Measurements from ENCODE around the gene ALAD.

The ALAD gene

DNA sequence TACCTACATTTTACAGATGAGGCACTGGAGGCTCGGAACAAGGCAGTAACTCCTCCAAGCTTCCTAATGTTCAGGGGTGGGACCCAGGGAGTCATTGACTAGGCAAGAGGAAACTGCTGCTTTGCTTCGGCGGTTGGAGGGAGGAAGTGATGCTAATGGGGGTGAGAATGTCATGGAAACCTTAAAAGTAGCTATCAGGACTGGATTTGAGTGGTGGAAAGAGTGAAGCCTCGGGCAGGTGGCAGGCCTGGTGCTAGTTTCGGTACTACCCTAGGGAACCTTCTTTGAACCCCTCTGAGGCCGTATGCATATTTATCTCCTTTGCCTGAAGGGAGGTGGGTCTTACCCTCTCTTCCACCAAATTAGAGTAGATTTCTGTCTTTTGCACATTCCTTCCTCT lies 50.1 kb downstream of the ALAD start:
- WGBS (ENCODE audit: insufficient coverage), result 2% methylated on average over 6 of the region's 6 CpGs
- H3K36me3 ChIP-seq (ENCODE audit: control insufficient read depth in 4 of 4, insufficient read depth in 4 of 4, low read length in 3 of 4), result peaks cover 0 to 18% (median 4%) of the 10 kb centered on the region in 4 experiments
- peaks cover 17 to 53% (median 39%) of the 10 kb centered on the region in 4 experiments for H3K4me1 ChIP-seq (ENCODE audit: control extremely low read depth in 1 of 4, control insufficient read depth in 4 of 4, insufficient read depth in 4 of 4, low read length in 3 of 4)
- peak overlapping the region; percentile 89 to 90 for H3K27ac ChIP-seq (ENCODE audit: insufficient read depth in 1 of 2, low read depth in 1 of 2, low read length in 2 of 2, poor library complexity in 1 of 2, severe bottlenecking in 2 of 2)
- H3K27me3 ChIP-seq (replicated peaks in 2 of 5; ENCODE audit: control insufficient read depth in 4 of 5, insufficient read depth in 5 of 5, low read length in 4 of 5), result no peaks in the 10 kb centered on the region
- H3K4me3 ChIP-seq (ENCODE audit: control insufficient read depth in 1 of 7, extremely low read depth in 1 of 7, insufficient read depth in 4 of 7, low read depth in 2 of 7, low read length in 6 of 7), result peak overlapping the region in 6 of 7 experiments; percentile 68 to 94 (median 80)
- DNase-seq, result peak; percentile 84 to 97 (median 93)
- POLR2A ChIA-PET, result interaction anchor here (0.6 to 0.8 kb wide), 3 partner anchors 26 to 76 kb away, joined by 3 read pairs; partner anchors contain the start of genes CDC26, HDHD3 and PRPF4
- CTCF ChIA-PET, result interaction anchor here (1.2 to 5.8 kb wide), 12 partner anchors 8 to 57 kb away, joined by 3 to 48 read pairs (median 8); partner anchors contain the start of genes ALAD and WDR31
- no peaks in the 10 kb centered on the region for H3K9me3 ChIP-seq (ENCODE audit: control extremely low read depth in 1 of 5, control insufficient read depth in 4 of 5, insufficient read depth in 2 of 5, low read depth in 1 of 5, low read length in 4 of 5)

DNA sequence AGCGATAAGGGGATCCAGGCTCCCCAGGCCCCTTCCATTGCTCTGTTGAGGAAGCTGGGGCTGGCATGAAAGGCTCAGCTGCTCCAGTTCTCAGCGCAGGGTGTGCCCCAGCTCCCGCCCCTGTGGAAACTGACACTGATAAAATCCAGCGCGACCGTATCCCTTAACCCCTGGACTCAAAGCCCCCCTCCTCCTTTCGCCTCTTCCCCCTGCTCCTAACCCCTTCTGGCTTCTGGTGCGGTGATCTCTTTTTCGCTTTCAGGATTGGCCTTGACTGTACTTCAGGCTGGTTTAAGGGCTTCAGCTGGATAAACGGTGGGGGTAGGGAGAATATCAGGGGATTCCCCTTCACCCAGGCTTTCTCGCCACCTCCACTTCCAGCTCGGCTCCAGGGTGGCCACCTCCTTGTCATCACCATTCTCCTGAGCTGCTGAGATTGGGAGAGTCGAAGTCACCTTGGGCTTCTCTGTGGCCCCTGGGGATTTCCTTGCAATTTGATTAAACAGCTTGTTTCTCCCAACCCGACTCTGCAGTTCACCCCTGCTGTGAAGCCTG lies 50.9 kb downstream of the ALAD start:
- Histone ChIP-seq H3K4me1 (ENCODE audit: control extremely low read depth in 1 of 4, control insufficient read depth in 4 of 4, insufficient read depth in 4 of 4, low read length in 3 of 4) (peaks cover 17 to 60% (median 42%) of the 10 kb centered on the region in 4 experiments), H3K27ac (ENCODE audit: insufficient read depth in 1 of 2, low read depth in 1 of 2, low read length in 2 of 2, poor library complexity in 1 of 2, severe bottlenecking in 2 of 2) (peak overlapping the region; percentile 89 to 90), H3K4me3 (ENCODE audit: control insufficient read depth in 1 of 7, extremely low read depth in 1 of 7, insufficient read depth in 4 of 7, low read depth in 2 of 7, low read length in 6 of 7) (peak overlapping the region; percentile 68 to 94 (median 83)), H3K36me3 (ENCODE audit: control insufficient read depth in 4 of 4, insufficient read depth in 4 of 4, low read length in 3 of 4) (peaks cover 0 to 13% (median 4%) of the 10 kb centered on the region in 4 experiments), H3K27me3 (replicated peaks in 2 of 5; ENCODE audit: control insufficient read depth in 4 of 5, insufficient read depth in 5 of 5, low read length in 4 of 5) (no peaks in the 10 kb centered on the region), H3K9me3 (ENCODE audit: control extremely low read depth in 1 of 5, control insufficient read depth in 4 of 5, insufficient read depth in 2 of 5, low read depth in 1 of 5, low read length in 4 of 5) (no peaks in the 10 kb centered on the region)
- POLR2A ChIA-PET, result interaction anchor here (0.7 to 2.0 kb wide), 3 partner anchors 10 to 75 kb away, joined by 3 to 22 read pairs (median 3); partner anchors contain the start of genes CDC26, HDHD3, PRPF4 and WDR31
- 0% methylated on average over 11 of the region's 14 CpGs for WGBS (ENCODE audit: insufficient coverage)
- DNase-seq, result peak in 2 of 3 donors; percentile 55 to 67
- CTCF ChIA-PET, result interaction anchor here (1.2 to 5.8 kb wide), 13 partner anchors 8 to 75 kb away, joined by 3 to 48 read pairs (median 6); partner anchors contain the start of genes ALAD, CDC26 and WDR31

DNA sequence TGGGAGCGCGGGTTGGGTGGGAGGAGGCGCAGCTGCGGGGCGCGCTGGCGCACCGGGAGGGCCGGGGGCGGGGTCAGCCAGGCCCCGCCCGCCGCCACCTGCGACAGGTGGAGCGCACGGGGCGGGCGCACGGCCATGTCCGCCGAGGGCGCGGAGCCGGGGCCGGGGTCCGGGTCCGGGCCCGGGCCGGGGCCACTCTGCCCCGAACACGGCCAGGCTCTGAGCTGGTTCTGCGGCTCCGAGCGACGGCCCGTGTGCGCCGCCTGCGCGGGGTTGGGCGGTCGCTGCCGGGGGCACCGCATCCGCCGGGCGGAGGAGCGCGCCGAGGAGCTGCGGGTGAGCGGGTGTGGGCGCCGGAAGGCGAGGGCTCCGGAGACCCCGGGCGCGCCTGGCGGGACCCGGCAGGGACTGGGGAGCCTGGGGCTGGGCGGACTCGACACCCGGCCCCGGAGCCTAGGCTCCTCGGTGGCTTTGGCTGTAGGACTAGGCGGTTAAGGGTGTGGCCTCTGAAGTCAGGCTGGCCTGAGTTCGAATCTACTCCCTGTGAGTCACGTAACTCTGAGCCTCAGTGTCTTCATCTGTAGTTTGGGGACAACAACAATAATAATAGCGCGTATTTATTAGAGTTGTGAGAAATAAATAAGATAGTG lies 51.5 kb downstream of the ALAD start, which contains the start of gene BSPRY:
Gene BSPRY, plus strand, starts transcription at position 97 of the 650 bp plus-strand sequence. Its CDS starts 39 bp downstream, at position 136.
- ChIA-PET POLR2A (interaction anchor here (2.0 kb wide), 1 partner anchor 9 kb away, joined by 22 read pairs; the partner anchor contains the start of gene WDR31), CTCF (interaction anchor here (1.2 to 5.8 kb wide), 13 partner anchors 8 to 232 kb away, joined by 3 to 48 read pairs (median 6); partner anchors contain the start of genes ALAD, CDC26 and WDR31)
- peak in 2 of 3 donors; percentile 68 to 81 for DNase-seq
- H3K27me3 ChIP-seq (replicated peaks in 2 of 5; ENCODE audit: control insufficient read depth in 4 of 5, insufficient read depth in 5 of 5, low read length in 4 of 5), result no peaks in the 10 kb centered on the region
- WGBS (ENCODE audit: insufficient coverage), result under 1% methylated on average over 68 of the region's 71 CpGs
- H3K36me3 ChIP-seq (ENCODE audit: control insufficient read depth in 4 of 4, insufficient read depth in 4 of 4, low read length in 3 of 4), result peaks cover 0 to 7% (median 2%) of the 10 kb centered on the region in 4 experiments
- H3K27ac ChIP-seq (ENCODE audit: insufficient read depth in 1 of 2, low read depth in 1 of 2, low read length in 2 of 2, poor library complexity in 1 of 2, severe bottlenecking in 2 of 2), result peak within 1 kb of the TSS; percentile 89 to 90
- peak within 1 kb of the TSS; percentile 68 to 94 (median 83) for H3K4me3 ChIP-seq (ENCODE audit: control insufficient read depth in 1 of 7, extremely low read depth in 1 of 7, insufficient read depth in 4 of 7, low read depth in 2 of 7, low read length in 6 of 7)
- H3K4me1 ChIP-seq (ENCODE audit: control extremely low read depth in 1 of 4, control insufficient read depth in 4 of 4, insufficient read depth in 4 of 4, low read length in 3 of 4), result peaks cover 22 to 66% (median 47%) of the 10 kb centered on the region in 4 experiments
- H3K9me3 ChIP-seq (ENCODE audit: control extremely low read depth in 1 of 5, control insufficient read depth in 4 of 5, insufficient read depth in 2 of 5, low read depth in 1 of 5, low read length in 4 of 5), result no peaks in the 10 kb centered on the region

DNA sequence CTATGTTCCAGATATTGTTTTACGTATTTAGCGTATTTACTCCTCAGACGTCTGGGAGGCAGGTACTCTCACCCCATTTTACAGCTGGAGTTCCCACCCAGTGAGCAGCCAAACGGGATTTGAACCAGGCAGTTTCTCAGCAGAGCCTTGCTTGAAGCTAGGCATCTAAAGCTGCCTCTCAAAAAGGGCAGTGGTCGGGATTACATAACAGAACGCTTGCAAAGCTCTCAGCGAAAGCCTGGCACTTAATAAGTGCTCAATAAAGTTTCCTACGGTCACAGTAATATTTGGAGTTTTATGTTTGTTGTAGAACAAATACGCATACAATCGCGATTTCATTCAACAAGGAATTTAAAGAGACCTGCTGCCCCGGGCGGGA lies 52.0 kb downstream of the ALAD start:
- H3K36me3 ChIP-seq (ENCODE audit: control insufficient read depth in 4 of 4, insufficient read depth in 4 of 4, low read length in 3 of 4), result peaks cover 0 to 3% (median 0%) of the 10 kb centered on the region in 4 experiments
- peaks cover 22 to 71% (median 51%) of the 10 kb centered on the region in 4 experiments for H3K4me1 ChIP-seq (ENCODE audit: control extremely low read depth in 1 of 4, control insufficient read depth in 4 of 4, insufficient read depth in 4 of 4, low read length in 3 of 4)
- ChIA-PET CTCF (interaction anchor here (1.2 to 5.8 kb wide), 9 partner anchors 9 to 233 kb away, joined by 3 to 48 read pairs (median 14); partner anchors contain the start of genes ALAD, CDC26 and WDR31), POLR2A (interaction anchor here (0.6 to 2.0 kb wide), 2 partner anchors 9 to 18 kb away, joined by 4 to 22 read pairs; partner anchors contain the start of gene WDR31)
- DNase-seq, result peak in 2 of 3 donors; percentile 52 to 58
- H3K9me3 ChIP-seq (ENCODE audit: control extremely low read depth in 1 of 5, control insufficient read depth in 4 of 5, insufficient read depth in 2 of 5, low read depth in 1 of 5, low read length in 4 of 5), result no peaks in the 10 kb centered on the region
- H3K27ac ChIP-seq (ENCODE audit: insufficient read depth in 1 of 2, low read depth in 1 of 2, low read length in 2 of 2, poor library complexity in 1 of 2, severe bottlenecking in 2 of 2), result no peak overlapping the region
- WGBS (ENCODE audit: insufficient coverage), result 47% methylated on average over 7 of the region's 13 CpGs
- H3K27me3 ChIP-seq (replicated peaks in 2 of 5; ENCODE audit: control insufficient read depth in 4 of 5, insufficient read depth in 5 of 5, low read length in 4 of 5), result no peaks in the 10 kb centered on the region
- H3K4me3 ChIP-seq (ENCODE audit: control insufficient read depth in 1 of 7, extremely low read depth in 1 of 7, insufficient read depth in 4 of 7, low read depth in 2 of 7, low read length in 6 of 7), result peak overlapping the region; percentile 47 to 94 (median 83)

DNA sequence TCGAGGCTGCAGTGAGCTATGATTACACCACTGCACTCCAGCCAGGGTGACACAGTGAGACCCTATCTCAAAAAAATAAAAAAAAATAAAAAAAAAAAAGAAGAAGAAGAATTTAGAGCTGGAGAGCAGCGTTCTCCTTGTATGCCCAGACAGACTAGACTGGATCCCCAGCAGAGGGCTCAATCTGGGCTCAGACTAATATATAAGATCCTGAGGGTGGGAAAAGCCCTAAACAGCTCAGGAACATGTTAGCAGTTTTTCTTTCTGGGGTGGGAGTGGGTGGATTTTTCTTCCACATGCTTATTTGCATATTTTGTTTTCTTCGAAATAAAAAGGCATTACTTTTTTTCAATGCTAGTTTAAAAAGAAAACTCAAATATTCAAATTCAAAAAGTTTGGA lies 52.6 kb downstream of the ALAD start:
- Histone ChIP-seq H3K4me3 (ENCODE audit: control insufficient read depth in 1 of 7, extremely low read depth in 1 of 7, insufficient read depth in 4 of 7, low read depth in 2 of 7, low read length in 6 of 7) (no peak overlapping the region), H3K9me3 (ENCODE audit: control extremely low read depth in 1 of 5, control insufficient read depth in 4 of 5, insufficient read depth in 2 of 5, low read depth in 1 of 5, low read length in 4 of 5) (no peaks in the 10 kb centered on the region), H3K36me3 (ENCODE audit: control insufficient read depth in 4 of 4, insufficient read depth in 4 of 4, low read length in 3 of 4) (no peaks in the 10 kb centered on the region), H3K27me3 (replicated peaks in 2 of 5; ENCODE audit: control insufficient read depth in 4 of 5, insufficient read depth in 5 of 5, low read length in 4 of 5) (no peaks in the 10 kb centered on the region), H3K4me1 (ENCODE audit: control extremely low read depth in 1 of 4, control insufficient read depth in 4 of 4, insufficient read depth in 4 of 4, low read length in 3 of 4) (peaks cover 23 to 77% (median 58%) of the 10 kb centered on the region in 4 experiments), H3K27ac (ENCODE audit: insufficient read depth in 1 of 2, low read depth in 1 of 2, low read length in 2 of 2, poor library complexity in 1 of 2, severe bottlenecking in 2 of 2) (no peak overlapping the region)
- 100% methylated on average over 1 of the region's 3 CpGs for WGBS (ENCODE audit: insufficient coverage)
- peak in 2 of 3 donors; percentile 28 to 42 for DNase-seq
- CTCF ChIA-PET, result interaction anchor here (0.6 to 5.8 kb wide), 12 partner anchors 9 to 233 kb away, joined by 3 to 48 read pairs (median 4); partner anchors contain the start of gene ALAD
- POLR2A ChIA-PET, result interaction anchor here (0.6 to 2.0 kb wide), 2 partner anchors 8 to 18 kb away, joined by 4 to 22 read pairs; partner anchors contain the start of gene WDR31

DNA sequence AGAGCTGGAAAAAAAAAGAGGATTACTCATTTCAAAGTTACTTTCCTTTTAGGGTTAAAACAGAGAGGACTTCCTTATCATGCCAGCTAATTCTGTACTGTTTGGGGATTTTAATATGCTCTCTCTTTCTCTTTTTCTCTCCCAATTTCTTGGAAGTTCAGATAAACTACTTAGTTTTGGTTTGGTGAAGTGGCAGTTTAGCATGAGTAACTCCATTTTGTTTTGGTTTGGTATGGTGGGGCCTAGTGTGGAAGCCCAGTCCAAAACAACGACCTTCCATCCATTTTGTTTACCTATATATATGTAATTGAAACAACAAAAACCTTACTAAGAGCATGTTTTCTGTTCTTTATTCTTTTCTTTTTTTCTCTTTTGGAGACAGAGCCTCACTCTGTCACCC lies 55.4 kb downstream of the ALAD start:
- ChIA-PET POLR2A (no interaction called here), CTCF (interaction anchor here (1.1 to 1.3 kb wide), 5 partner anchors 34 to 242 kb away, joined by 3 to 4 read pairs (median 3); no protein-coding TSS in a partner anchor)
- Histone ChIP-seq H3K9me3 (ENCODE audit: control extremely low read depth in 1 of 5, control insufficient read depth in 4 of 5, insufficient read depth in 2 of 5, low read depth in 1 of 5, low read length in 4 of 5) (no peaks in the 10 kb centered on the region), H3K4me3 (ENCODE audit: control insufficient read depth in 1 of 7, extremely low read depth in 1 of 7, insufficient read depth in 4 of 7, low read depth in 2 of 7, low read length in 6 of 7) (no peak overlapping the region), H3K27me3 (replicated peaks in 2 of 5; ENCODE audit: control insufficient read depth in 4 of 5, insufficient read depth in 5 of 5, low read length in 4 of 5) (no peaks in the 10 kb centered on the region), H3K36me3 (ENCODE audit: control insufficient read depth in 4 of 4, insufficient read depth in 4 of 4, low read length in 3 of 4) (no peaks in the 10 kb centered on the region), H3K27ac (ENCODE audit: insufficient read depth in 1 of 2, low read depth in 1 of 2, low read length in 2 of 2, poor library complexity in 1 of 2, severe bottlenecking in 2 of 2) (no peak overlapping the region), H3K4me1 (ENCODE audit: control extremely low read depth in 1 of 4, control insufficient read depth in 4 of 4, insufficient read depth in 4 of 4, low read length in 3 of 4) (peaks cover 17 to 79% (median 54%) of the 10 kb centered on the region in 4 experiments)
- DNase-seq, result peak in 1 of 3 donors; percentile 24
- WGBS (ENCODE audit: insufficient coverage), result no CpG with 5 or more reads among the region's 1 CpG

Measured in common myeloid progenitor, CD34-positive (primary cell).